H1 (cell line): ENCODE measurements around the gene FYTTD1. TPM values are rescaled to one million over a fixed set of nuclear protein-coding genes. Genes with fewer than 3 reads are reported as not detected.
A peak's percentile ranks its signal among the peaks of the same experiment; 100 is the strongest.

Experiments used
- CHD7 ChIP-seq: fragments of 300-600 bp; sonication (generic); IDR thresholded peaks from 2 replicates; pipeline ENCODE4 v1.7.1; 2012; ENCODE audit warnings: low read length, moderate library complexity, mild to moderate bottlenecking, inconsistent platforms; ENCODE audit not compliant: insufficient replicate concordance
- CTBP2 ChIP-seq: IDR thresholded peaks from 2 replicates; pipeline ENCODE4 v1.7.0; 2011; ENCODE audit warnings: borderline replicate concordance, mild to moderate bottlenecking, moderate library complexity, mixed read lengths, low read length; ENCODE audit not compliant: insufficient read depth, insufficient read length
- E2F6 ChIP-seq: IDR thresholded peaks from 2 replicates; pipeline ENCODE4 v1.6.1; 2012; ENCODE audit warnings: inconsistent platforms
- FOSL1 ChIP-seq: IDR thresholded peaks from 2 replicates; pipeline ENCODE4 v1.6.1; 2011; ENCODE audit warnings: mild to moderate bottlenecking, low read depth, low read length, moderate library complexity; ENCODE audit not compliant: insufficient read depth
- GABPA ChIP-seq: IDR thresholded peaks from 2 replicates; pipeline ENCODE4 v1.6.1; 2011; ENCODE audit warnings: mild to moderate bottlenecking, low read length, moderate library complexity, borderline replicate concordance; ENCODE audit not compliant: insufficient read depth
- KDM4A ChIP-seq: IDR thresholded peaks from one replicate; pipeline ENCODE4 v1.7.1; 2012; ENCODE audit warnings: low read depth, mild to moderate bottlenecking, moderate library complexity, low read length, inconsistent platforms; ENCODE audit not compliant: severe bottlenecking
- MAFK ChIP-seq: IDR thresholded peaks from 2 replicates; pipeline ENCODE4 v1.6.1; 2012; ENCODE audit warnings: low read depth, mild to moderate bottlenecking, improper control_type of control experiment, low read length
- ZNF274 ChIP-seq: IDR thresholded peaks from 2 replicates; pipeline ENCODE4 v1.7.0; 2012; ENCODE audit warnings: low read length, borderline replicate concordance; ENCODE audit errors: extremely low read depth
- polyA plus RNA-seq, 7 experiments: library from polyadenylated mRNA; depleted of rRNA in 3 of 7; stranded (reverse) in 5 of 7; unstranded in 2 of 7; fragments of >200 nt in 5 of 7; fragments of 200-250 nt in 2 of 7; gene quantifications; 1 replicate in 5 of 7; 2 replicates in 1 of 7; 4 replicates in 1 of 7; pipeline versions ENCODE4 v1.2.1 to v1.2.3, GENCODE V29; 2011 to 2013; ENCODE audit warnings: missing spikeins in 2 of 7, mixed read lengths in 2 of 7
- total RNA-seq: library from RNA; stranded (reverse); fragmentation: NEBNext Ultra II Directional; extraction: Animal tissue kit (Norgen Biotek cat#: 25700); gene quantifications from 2 replicates; pipeline ENCODE4 v1.2.1, GENCODE V29; 2021

Gene FYTTD1
- total and polyA plus RNA-seq, 2 of the 8 experiments (the other 6 are each of a cell fraction or from before 2014, with no cell fraction given): 3.1 to 24.4 TPM

GRCh38 chr3:197736491-197737318, 13.0 kb upstream of the FYTTD1 start, which contains the start of gene RUBCN (continued):
- TF ChIP-seq CHD7 (no peak), FOSL1 (no peak), KDM4A (peak; percentile 99), ZNF274 (no peak), MAFK (no peak), E2F6 (peak; percentile 97), GABPA (no peak), CTBP2 (no peak)
